HG03045 (cell line): ENCODE data around the gene SELENOM.

Source experiments
- ATAC-seq: cut with Tn5 transposase; IDR thresholded peaks from one replicate; pipeline ENCODE4 v1.9.1; 2021; ENCODE audit warnings: mild to moderate bottlenecking, moderate library complexity; ENCODE audit not compliant: unreplicated experiment

The SELENOM gene

GRCh38 chr22:31092161-31092560 lies 15.2 kb downstream of the SELENOM start:
- no peak for ATAC-seq

GRCh38 chr22:31091106-31091975 lies 16.0 kb downstream of the SELENOM start:
- ATAC-seq, result no peak

DNA sequence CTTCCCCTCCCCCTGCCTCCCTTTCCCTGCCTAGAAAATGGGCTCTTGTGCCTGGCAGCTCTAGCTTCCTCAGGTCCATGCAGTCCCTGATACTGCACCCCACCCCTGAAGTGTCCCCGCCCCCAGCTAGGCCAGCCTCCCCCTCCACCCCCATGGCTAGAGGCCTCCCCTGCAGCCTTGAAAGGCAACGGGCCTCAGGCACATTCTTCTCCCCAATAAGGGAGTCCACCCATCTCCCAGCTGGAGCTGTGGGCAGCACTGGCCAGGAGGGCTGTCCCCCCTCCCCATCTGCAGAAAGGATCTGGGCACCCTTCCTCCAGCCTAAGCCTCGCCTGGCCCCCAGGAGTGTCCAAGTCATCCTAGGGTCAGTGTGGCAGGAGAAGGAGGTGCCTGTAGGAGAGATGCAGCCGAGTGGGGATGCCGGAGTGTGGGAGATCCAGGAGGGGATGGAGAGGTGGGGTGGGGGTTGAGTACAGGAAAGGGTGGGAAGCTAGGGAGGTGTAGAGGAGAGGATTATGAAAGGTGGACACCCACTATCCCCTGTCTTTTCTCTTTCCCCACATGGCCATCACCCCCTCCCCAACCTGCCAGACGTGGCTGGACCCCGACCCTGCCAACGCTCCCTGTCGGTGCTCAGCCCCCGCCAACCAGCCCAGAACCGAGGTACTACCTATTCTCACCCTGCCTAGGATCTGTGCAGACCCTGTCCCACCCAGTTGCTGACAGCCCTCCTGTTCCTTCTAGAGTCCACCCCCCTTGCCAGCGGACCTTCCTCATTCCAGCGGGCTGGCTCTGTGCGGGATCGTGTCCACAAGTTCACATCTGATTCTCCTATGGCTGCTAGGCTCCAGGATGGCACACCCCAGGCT lies 16.9 kb downstream of the SELENOM start:
- ATAC-seq, result no peak

DNA sequence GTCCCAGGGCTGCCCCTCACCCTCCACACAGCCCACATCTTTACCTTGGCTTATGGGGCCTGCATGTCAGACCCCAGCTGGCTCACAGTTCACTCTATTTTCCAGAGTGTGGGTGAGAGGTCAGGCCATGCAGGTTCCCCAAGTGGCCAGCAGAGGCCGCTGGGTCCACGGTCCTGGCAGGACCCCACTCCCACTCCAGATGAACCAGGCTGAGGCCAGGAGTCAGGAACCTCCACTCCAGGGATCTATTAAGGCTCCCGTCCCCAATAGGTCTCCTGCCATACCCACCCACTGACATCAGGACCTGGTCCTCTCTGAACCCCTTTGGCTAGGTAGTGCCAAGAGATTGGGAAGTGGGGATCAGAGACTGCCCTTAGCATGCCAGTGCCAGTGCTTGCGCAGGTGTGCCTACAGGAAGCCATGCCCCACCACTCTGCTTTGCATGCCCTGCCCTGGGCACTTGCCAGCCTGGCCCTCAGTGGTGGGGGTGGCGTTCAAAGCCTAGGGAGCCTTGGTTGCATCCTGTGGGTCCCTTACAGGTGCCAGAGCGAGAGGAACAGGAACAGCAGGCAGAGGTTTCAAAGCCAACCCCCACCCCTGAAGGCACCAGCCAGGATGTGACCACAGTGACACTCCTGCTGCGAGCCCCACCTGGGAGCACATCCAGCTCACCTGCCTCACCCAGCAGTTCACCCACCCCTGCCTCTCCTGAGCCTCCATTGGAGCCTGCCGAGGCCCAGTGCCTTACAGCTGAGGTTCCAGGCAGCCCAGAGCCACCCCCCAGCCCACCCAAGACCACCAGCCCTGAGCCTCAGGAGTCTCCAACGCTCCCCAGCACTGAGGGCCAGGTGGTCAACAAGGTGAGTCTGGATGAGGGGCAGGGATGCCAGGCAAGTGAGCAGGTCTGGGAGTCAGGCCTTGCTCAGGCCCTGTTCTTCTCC lies 17.9 kb downstream of the SELENOM start:
- ATAC-seq, result no peak

GRCh38 chr22:31088233-31088986 lies 19.0 kb downstream of the SELENOM start:
- no peak for ATAC-seq

- ATAC-seq, result no peak
These were observed 19.6 kb downstream of the SELENOM start for GRCh38 chr22:31087744-31088215.

DNA sequence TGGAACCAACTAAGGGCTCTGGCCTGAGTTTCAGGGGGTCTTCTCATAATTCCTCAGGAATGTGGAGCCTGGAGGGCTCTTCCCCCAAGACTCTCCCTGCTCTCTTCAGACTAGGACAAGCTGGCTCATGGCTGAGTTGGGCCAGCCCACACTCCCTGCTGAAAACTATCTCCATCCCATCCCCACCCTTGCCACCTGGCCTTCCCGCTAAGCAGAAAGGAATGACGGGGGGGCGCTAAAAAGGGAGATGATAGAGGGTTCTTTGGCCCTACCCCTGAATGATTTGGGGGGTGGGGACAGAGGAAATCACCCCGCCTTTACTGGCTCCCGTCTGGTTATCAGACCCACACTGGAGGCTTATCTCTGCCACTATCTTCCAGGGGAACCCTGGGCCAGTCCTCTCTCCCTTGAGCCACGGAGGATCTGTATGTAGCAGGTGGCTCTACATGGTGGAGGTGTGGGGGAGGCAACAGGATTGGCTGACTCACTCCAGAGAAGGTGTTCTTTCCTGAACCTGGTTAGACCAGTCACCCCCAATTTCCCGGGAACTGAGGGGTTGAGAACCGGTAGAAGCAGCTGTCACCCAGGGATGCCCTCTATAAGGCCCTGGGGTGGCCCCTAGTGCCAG lies 20.6 kb downstream of the SELENOM start:
- no peak for ATAC-seq

DNA sequence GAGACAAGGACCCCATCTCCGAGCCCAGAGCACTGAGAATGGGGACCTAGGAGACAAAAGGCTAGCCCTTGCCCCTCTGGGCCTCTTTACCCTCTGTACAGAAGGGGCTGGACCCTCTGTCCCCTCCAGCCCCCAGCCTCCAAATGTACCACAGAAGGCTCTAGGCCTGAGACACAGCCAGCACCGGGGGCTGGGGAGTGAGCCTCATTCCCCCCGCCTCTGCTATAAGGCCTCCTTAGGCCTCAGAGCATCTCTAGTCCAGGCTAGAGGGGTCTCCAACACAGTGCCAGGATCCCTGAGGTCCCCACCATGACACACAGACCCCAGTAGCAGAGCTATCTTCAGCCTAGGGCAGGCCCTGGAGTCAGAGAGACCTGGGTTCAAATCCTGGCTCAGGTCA lies 21.4 kb downstream of the SELENOM start:
- ATAC-seq, result no peak

DNA sequence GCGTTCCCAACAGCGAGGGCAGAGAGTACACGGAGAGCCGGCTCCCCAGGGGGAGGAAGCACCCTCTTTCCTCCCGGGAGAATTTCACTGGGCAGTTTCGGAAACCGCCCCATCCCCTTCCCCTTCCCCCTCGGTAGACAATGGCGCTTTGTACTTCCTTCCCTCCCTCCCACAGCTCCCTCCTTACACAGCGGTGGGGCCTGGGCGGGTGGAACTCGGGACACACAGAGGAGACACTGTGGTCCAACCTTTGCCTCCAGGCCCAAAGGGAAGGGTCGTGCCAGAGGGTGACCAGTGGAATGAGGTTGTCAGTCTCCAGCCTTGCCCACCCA lies 21.9 kb downstream of the SELENOM start:
- ATAC-seq, result no peak

GRCh38 chr22:31084811-31085492 lies 22.4 kb downstream of the SELENOM start:
- ATAC-seq, result peak; percentile 71

DNA sequence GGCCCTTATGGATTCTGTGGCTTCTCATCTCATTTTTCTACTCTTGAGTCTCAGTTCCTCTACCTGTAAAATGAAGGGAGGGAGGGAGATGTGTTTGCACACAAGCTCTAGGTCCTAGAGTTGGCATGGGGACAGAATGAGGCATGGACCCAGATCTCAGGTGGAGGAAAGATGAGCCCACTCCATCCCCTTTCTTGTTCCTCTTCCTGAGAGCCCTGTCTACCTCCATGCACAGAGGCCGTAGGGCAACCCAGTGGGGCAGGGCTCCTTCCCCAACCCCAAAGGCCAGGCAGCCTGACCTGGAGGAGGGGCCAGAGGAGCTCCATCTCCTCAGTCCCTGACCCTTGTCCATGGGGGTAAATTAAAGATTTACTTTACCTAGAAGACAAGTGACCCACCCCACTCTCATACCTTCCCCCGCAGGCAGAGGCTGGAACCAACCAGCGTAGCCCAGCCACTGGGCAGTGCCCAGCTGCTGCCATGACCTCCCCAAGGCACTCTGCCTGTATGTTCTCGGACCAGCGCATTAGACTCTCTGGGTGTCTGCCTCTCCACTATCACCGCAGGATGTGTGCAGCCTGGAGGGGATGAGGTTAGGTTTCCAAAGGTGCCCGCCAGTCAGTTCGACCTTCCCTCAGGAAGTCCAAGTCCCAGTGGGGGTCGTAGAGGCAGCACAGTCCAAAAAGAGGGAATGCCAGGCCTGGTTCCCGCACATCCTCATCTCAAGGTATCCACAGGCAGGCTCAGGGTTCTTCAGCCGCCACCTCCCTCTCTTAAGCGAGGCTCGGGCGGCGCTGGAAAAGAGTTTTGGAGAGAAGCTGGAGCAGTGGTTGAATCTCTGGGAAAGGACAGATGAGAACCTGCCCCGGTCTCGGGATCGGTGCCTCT lies 23.2 kb downstream of the SELENOM start:
- ATAC-seq, result no peak

DNA sequence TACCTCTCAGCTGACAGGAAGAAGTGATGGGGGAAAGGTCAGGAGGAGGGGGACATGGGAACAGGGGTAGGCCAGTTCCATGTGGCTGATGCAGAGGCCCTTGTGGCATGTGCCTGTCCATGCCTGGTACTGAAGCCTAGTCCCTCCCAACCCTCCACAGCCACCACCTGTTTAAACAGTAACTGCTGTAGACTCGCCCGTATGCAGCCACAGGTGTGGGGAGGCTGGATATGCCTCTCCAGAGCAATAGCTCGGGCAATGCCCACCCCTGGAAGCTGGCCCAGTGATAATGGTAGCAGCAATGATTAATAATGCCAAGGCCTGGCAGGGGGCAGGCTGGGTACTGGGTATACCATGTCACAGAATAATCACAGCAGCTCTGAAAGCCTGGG lies 24.0 kb downstream of the SELENOM start:
- no peak for ATAC-seq

- ATAC-seq, result no peak
These were observed 24.6 kb downstream of the SELENOM start for GRCh38 chr22:31082606-31083376.

DNA sequence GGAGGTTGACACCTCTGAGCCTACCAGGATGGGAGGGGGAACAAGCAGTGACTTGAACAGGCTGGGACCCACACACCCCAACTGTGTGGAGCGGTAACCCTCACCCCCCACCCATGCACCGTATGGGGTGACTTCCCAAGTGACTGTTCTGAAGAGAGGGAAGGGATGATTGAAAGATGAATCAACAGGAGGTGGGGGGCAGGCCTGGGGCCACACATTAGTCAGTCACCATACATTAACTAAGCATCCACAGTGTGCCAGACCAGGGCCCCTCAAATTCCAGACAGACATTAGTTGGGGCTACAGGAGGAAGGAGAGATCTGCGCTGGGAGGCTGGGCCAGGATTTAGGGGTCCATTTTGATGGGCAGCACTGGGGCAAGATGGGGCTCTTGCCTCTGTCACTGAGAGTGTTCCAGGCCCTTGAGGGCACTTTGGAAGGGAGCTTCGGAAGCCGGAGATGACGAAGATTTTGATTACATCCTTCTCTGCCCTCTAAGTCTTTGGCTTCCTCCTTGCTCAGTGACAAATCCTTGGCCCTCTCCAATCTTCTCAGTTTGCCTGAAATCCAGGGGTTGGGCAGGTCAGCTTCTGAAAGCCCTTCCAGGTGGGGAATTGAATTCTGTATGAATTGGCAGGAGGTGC lies 25.3 kb downstream of the SELENOM start:
- no peak for ATAC-seq

DNA sequence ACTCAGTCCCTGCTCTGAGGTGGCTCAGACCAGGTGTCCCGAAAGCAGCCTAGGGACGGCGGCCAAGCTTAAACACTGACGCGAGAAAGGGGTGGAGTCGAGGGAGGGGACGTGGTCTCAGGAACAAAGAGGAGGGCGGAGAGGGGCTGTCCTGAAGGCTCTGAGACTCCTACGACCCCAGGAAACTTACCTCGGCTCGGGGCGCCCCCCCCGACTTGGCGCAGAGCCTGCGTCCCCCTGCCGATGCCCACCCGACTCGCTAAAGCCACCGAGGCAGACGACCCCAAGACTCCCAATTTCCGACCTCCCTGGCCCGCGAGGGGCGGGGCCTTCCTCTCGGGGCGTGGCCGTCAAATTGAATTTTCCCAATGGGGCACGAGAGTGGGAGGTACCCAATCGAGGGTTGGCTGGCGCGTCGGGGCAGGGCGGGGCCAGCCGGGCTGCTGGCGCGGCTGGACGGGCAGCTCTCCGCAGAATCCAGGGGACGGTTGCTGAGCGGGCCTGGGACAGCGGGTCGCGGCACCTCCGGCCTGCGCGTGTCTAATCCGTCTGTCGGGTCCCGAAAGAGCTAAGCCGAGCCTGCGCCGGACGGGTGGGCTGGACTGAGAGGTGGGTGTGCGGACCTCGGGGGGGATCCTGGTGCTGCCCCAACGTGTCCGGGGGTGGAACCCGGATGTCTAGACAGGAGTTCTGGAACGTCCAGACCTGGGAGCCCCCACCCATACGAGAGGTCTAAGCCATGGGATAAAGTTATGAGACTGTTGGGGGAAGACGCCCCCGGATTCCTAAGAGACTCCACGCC lies 26.3 kb downstream of the SELENOM start, which contains the start of gene SMTN:
SMTN (plus strand) TSS at position 471 of the 802 bp plus-strand sequence. CDS start 1,941 bp downstream, outside the sequence.
- peak; percentile 67 for ATAC-seq
